SK-N-SH (cell line): ENCODE data around the gene FHOD3. TPM values are rescaled to one million over a fixed set of nuclear protein-coding genes. Genes with fewer than 3 reads are reported as not detected.

Experiments used
- CTCF ChIA-PET: fragments of 300-600, 350-600 bp; formaldehyde crosslinking; extraction: SDS; loops from one replicate; lab custom pipeline; 2021; lab: Yijun Ruan, JAX
- POLR2A ChIA-PET: fragments of 350-600 bp; sonication (Branson Sonifier 250); formaldehyde crosslinking; extraction: SDS; loops from one replicate; lab custom pipeline; 2020; ENCODE audit warnings: antibody characterized with exemption, inconsistent platforms; lab: Yijun Ruan, JAX
- DNase-seq: peaks from one replicate; pipeline ENCODE4 v3.0.0; 2012
- H2AFZ ChIP-seq: fragments of 200-600 bp; sonication (generic); 2 replicates; pipeline ENCODE4 v1.8.1; 2016; ENCODE audit warnings: antibody characterized with exemption, mild to moderate bottlenecking, low read depth
- H3F3A ChIP-seq: fragments of 200-600 bp; sonication (generic); replicated peaks from 2 replicates; pipeline ENCODE3; 2016; ENCODE audit warnings: antibody characterized with exemption, mild to moderate bottlenecking; ENCODE audit not compliant: insufficient read depth
- H3K27ac ChIP-seq, 2 experiments: fragments of 200-500 bp in 1 of 2; fragments of 200-600 bp in 1 of 2; sonication (Bioruptor generic) in 1 of 2; sonication (generic), shearing (Covaris generic) in 1 of 2; 2 replicates each; pipeline versions ENCODE4 v1.5.1 to v1.6.1; 2014 to 2016; ENCODE audit warnings: low read depth in 2 of 2, inconsistent platforms in 1 of 2, low read length in 1 of 2, mild to moderate bottlenecking in 1 of 2, mixed read lengths in 1 of 2
- H3K27me3 ChIP-seq: fragments of 200-600 bp; sonication (generic), shearing (Covaris generic); 2 replicates; pipeline ENCODE4 v1.6.1; 2016; ENCODE audit warnings: mixed run types; ENCODE audit not compliant: insufficient read depth
- H3K36me3 ChIP-seq, 2 experiments: fragments of 200-500 bp in 1 of 2; fragments of 200-600 bp in 1 of 2; sonication (Bioruptor generic) in 1 of 2; sonication (generic) in 1 of 2; replicated peaks in 1 of 2; 2 replicates each; pipeline versions ENCODE3 to v1.5.1; 2014 to 2016; ENCODE audit warnings: low read length in 1 of 2, mild to moderate bottlenecking in 1 of 2; ENCODE audit not compliant: insufficient read depth in 2 of 2, control insufficient read depth in 1 of 2
- H3K4me1 ChIP-seq, 2 experiments: fragments of 200-500 bp in 1 of 2; fragments of 200-600 bp in 1 of 2; sonication (Bioruptor generic) in 1 of 2; sonication (generic), shearing (Covaris generic) in 1 of 2; 2 replicates each; pipeline versions ENCODE4 v1.5.1 to v1.6.1; 2014 to 2016; ENCODE audit warnings: low read depth in 1 of 2, low read length in 1 of 2, mixed run types in 1 of 2; ENCODE audit not compliant: insufficient read depth in 2 of 2, control insufficient read depth in 1 of 2
- H3K4me2 ChIP-seq: fragments of 200-600 bp; sonication (generic), shearing (Covaris generic); 2 replicates; pipeline ENCODE4 v1.6.1; 2017; ENCODE audit warnings: mixed run types
- H3K4me3 ChIP-seq, 2 experiments: fragments of 200-500 bp in 1 of 2; fragments of 200-600 bp in 1 of 2; sonication (Bioruptor generic) in 1 of 2; sonication (generic), shearing (Covaris generic) in 1 of 2; 2 replicates each; pipeline versions ENCODE4 v1.5.1 to v1.8.1; 2014 to 2016; ENCODE audit warnings: low read depth in 2 of 2, inconsistent platforms in 1 of 2, low read length in 1 of 2, mild to moderate bottlenecking in 1 of 2, mixed read lengths in 1 of 2, moderate library complexity in 1 of 2
- H3K79me2 ChIP-seq: fragments of 200-600 bp; sonication (generic); 2 replicates; pipeline ENCODE4 v1.8.1; 2017; ENCODE audit warnings: mild to moderate bottlenecking; ENCODE audit not compliant: insufficient read depth
- H3K9ac ChIP-seq: fragments of 200-600 bp; sonication (generic); 2 replicates; pipeline ENCODE4 v1.6.1; 2017; ENCODE audit warnings: mixed run types
- H3K9me2 ChIP-seq: fragments of 200-600 bp; sonication (generic); 2 replicates; pipeline ENCODE4 v1.6.1; 2017; ENCODE audit warnings: mixed run types
- H3K9me3 ChIP-seq: fragments of 200-600 bp; sonication (generic); 2 replicates; pipeline ENCODE4 v1.6.1; 2017; ENCODE audit warnings: mixed run types, mild to moderate bottlenecking, moderate library complexity
- H4K20me1 ChIP-seq: fragments of 200-600 bp; sonication (generic); 2 replicates; pipeline ENCODE4 v1.6.1; 2017; ENCODE audit warnings: mild to moderate bottlenecking, mixed run types; ENCODE audit not compliant: insufficient read depth
- CTCF ChIP-seq: fragments of 200-600 bp; sonication (generic); IDR thresholded peaks from 2 replicates; pipeline ENCODE4 v1.6.1; 2017; ENCODE audit warnings: antibody characterized with exemption, mild to moderate bottlenecking, moderate library complexity
- ELF1 ChIP-seq: IDR thresholded peaks from 2 replicates; pipeline ENCODE4 v1.4.0; 2012
- EP300 ChIP-seq, 2 experiments: IDR thresholded peaks; 2 replicates each; pipeline versions ENCODE4 v1.4.0 to v1.6.1; 2012; ENCODE audit warnings: borderline replicate concordance in 1 of 2, low read depth in 1 of 2, low read length in 1 of 2
- EZH2phosphoT487 ChIP-seq: fragments of 200-600 bp; sonication (generic); IDR thresholded peaks from 2 replicates; pipeline ENCODE4 v1.6.1; 2017; ENCODE audit warnings: low read depth, mixed run types, mild to moderate bottlenecking, antibody characterized with exemption, moderate library complexity, borderline replicate concordance
- FOXM1 ChIP-seq: IDR thresholded peaks from 2 replicates; pipeline ENCODE4 v1.4.0; 2012; ENCODE audit warnings: low read depth, mild to moderate bottlenecking
- MEF2A ChIP-seq: IDR thresholded peaks from 2 replicates; pipeline ENCODE4 v1.4.0; 2012; ENCODE audit warnings: low read depth, borderline replicate concordance
- MXI1 ChIP-seq: IDR thresholded peaks from 2 replicates; pipeline ENCODE4 v1.6.1; 2012; ENCODE audit warnings: mild to moderate bottlenecking, low read depth, low read length, improper control_type of control experiment
- PBX3 ChIP-seq: IDR thresholded peaks from 2 replicates; pipeline ENCODE4; 2012
- POLR2AphosphoS5 ChIP-seq: IDR thresholded peaks from 2 replicates; pipeline ENCODE4 v1.6.1; 2012; ENCODE audit warnings: low read depth, low read length
- REST ChIP-seq: IDR thresholded peaks from 2 replicates; pipeline ENCODE4 v1.6.1; 2012; ENCODE audit warnings: mild to moderate bottlenecking, low read depth, low read length, moderate library complexity
- RFX5 ChIP-seq: IDR thresholded peaks from 2 replicates; pipeline ENCODE4 v1.6.1; 2012; ENCODE audit warnings: mild to moderate bottlenecking, improper control_type of control experiment, low read length
- TCF12 ChIP-seq: IDR thresholded peaks from 2 replicates; pipeline ENCODE4 v1.4.0; 2012
- USF2 ChIP-seq: fragments of 150-350 bp; IDR thresholded peaks from 2 replicates; pipeline ENCODE4 v1.6.1; 2017; ENCODE audit warnings: antibody characterized with exemption, low read length, low read depth, borderline replicate concordance
- WGBS: methylation state at CpG from one replicate; pipeline ENCODE4 v1.1.6; 2017; ENCODE audit warnings: low lambda C conversion rate; 5-methylcytosine and 5-hydroxymethylcytosine counted together
- polyA plus RNA-seq, 3 experiments: library from polyadenylated mRNA; depleted of rRNA; stranded (reverse); fragments of >200 nt; gene quantifications; 2 replicates each; pipeline ENCODE4 v1.2.3, GENCODE V29; 2012

The FHOD3 gene
- polyA plus RNA-seq, 1 of the 3 experiments (the other 2 are of a cell fraction), result 10.9 TPM

- Histone ChIP-seq H3K9me3 (no peaks in the 10 kb centered on the region), H3K4me3 (no peak overlapping the region), H4K20me1 (no peaks in the 10 kb centered on the region), H2AFZ (no peak overlapping the region), H3F3A (no peaks in the 10 kb centered on the region), H3K4me1 (peaks cover 0 to 33% of the 10 kb centered on the region in 2 experiments; a peak in 2 of 4 replicates), H3K4me2 (no peak overlapping the region), H3K27ac (no peak overlapping the region), H3K27me3 (no peaks in the 10 kb centered on the region), H3K9me2 (no peaks in the 10 kb centered on the region)
- 87% methylated on average over 3 of the region's 3 CpGs for WGBS
- CTCF ChIA-PET, result interaction anchor here (1.4 kb wide), 1 partner anchor 72 kb away, joined by 3 read pairs; the partner anchor contains the start of gene FHOD3
- no peak for DNase-seq
- POLR2A ChIA-PET, result no interaction called here
- no peak for TF ChIP-seq TCF12
- TF ChIP-seq POLR2AphosphoS5, result no peak
- no peak for TF ChIP-seq RFX5
- no peak for TF ChIP-seq MEF2A
- no peak for TF ChIP-seq CTCF
- no peak for TF ChIP-seq USF2
- no peak for TF ChIP-seq MXI1
- no peak for TF ChIP-seq PBX3
- no peak for TF ChIP-seq EP300 (IDR thresholded peaks at IDR 0.05; ENCODE audit: borderline replicate concordance in 1 of 2, low read depth in 1 of 2, low read length in 1 of 2)
- no peak for TF ChIP-seq FOXM1
- TF ChIP-seq EZH2phosphoT487, result no peak
- TF ChIP-seq ELF1, result no peak
- no peak for TF ChIP-seq REST
- TF ChIP-seq, all 33 proteins: peak for 0
- H3K9ac ChIP-seq, result no peak overlapping the region
- no peaks in the 10 kb centered on the region for H3K79me2 ChIP-seq
- no peaks in the 10 kb centered on the region for H3K36me3 ChIP-seq
Observed at GRCh38 chr18:36368889-36369288, 71.4 kb downstream of the FHOD3 start.
